Keratinocyte (primary cell): Measurements from ENCODE around the gene NCAM2.

Experiments
- EZH2 ChIP-seq: IDR thresholded peaks from one replicate; pipeline ENCODE4 v1.6.1; 2012; ENCODE audit warnings: inconsistent platforms, mild to moderate bottlenecking, low read length, moderate library complexity
- TF ChIP-seq, protein P1 (sequence below), 3 experiments: IDR thresholded peaks in 1 of 3; conservative IDR thresholded peaks in 1 of 3; optimal IDR thresholded peaks in 1 of 3; 2 replicates in 2 of 3; 3 replicates in 1 of 3; pipeline versions ENCODE3 to v1.5.1; 2011; ENCODE audit warnings: low read length in 3 of 3, mild to moderate bottlenecking in 3 of 3, moderate library complexity in 2 of 3, control low read depth in 1 of 3, inconsistent platforms in 1 of 3; ENCODE audit not compliant: insufficient read depth in 2 of 3; ENCODE audit errors: extremely low read depth in 1 of 3

DNA sequence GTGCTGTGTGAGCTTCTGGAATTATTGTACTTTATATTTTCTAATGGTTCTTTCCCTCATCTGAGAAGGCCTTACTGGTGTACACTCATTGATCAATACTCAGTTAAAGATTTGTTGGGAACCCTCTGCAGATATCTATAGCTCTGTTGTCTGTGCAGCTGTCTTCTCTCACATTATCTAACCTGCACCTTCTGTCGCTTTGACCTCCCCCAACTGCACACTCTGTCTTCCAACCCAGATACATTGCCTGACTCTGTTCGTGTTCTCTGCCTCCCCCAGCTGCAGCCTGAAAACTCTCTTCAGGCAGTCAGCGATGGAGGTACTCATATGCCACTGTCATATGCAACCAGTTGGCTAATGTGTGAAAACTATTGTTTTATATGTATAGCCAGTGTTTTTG, 334.3 kb downstream of the NCAM2 start:
- no peak for TF ChIP-seq EZH2
- TF ChIP-seq, protein P1, sequence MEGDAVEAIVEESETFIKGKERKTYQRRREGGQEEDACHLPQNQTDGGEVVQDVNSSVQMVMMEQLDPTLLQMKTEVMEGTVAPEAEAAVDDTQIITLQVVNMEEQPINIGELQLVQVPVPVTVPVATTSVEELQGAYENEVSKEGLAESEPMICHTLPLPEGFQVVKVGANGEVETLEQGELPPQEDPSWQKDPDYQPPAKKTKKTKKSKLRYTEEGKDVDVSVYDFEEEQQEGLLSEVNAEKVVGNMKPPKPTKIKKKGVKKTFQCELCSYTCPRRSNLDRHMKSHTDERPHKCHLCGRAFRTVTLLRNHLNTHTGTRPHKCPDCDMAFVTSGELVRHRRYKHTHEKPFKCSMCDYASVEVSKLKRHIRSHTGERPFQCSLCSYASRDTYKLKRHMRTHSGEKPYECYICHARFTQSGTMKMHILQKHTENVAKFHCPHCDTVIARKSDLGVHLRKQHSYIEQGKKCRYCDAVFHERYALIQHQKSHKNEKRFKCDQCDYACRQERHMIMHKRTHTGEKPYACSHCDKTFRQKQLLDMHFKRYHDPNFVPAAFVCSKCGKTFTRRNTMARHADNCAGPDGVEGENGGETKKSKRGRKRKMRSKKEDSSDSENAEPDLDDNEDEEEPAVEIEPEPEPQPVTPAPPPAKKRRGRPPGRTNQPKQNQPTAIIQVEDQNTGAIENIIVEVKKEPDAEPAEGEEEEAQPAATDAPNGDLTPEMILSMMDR (optimal IDR thresholded peaks at IDR 0.05 in 1 of 3, IDR thresholded peaks at IDR 0.05 in 1 of 3, conservative IDR thresholded peaks at IDR 0.05 in 1 of 3; ENCODE audit: extremely low read depth in 1 of 3, insufficient read depth in 2 of 3, low read length in 3 of 3), result no peak
